Astrocyte (in vitro differentiated cells and primary cell): ENCODE measurements around the gene PAX8. TPM values are rescaled to one million over a fixed set of nuclear protein-coding genes. Genes with fewer than 3 reads are reported as not detected.

Source experiments
- DNase-seq: peaks from one replicate; pipeline ENCODE4 v3.0.0-alpha.2; 2010; ENCODE audit warnings: low read depth
- FAIRE-seq: peaks from 2 replicates; lab custom pipeline; 2011; peaks lifted over from hg19 to GRCh38; lab: Jason Lieb, UNC
- H2AFZ ChIP-seq: 2 replicates; pipeline ENCODE4 v1.6.0; 2012; ENCODE audit warnings: low read depth, low read length, inconsistent platforms
- H3K27ac ChIP-seq: 2 replicates; pipeline ENCODE4 v1.5.1; 2011; ENCODE audit warnings: low read depth, low read length, inconsistent platforms
- H3K27me3 ChIP-seq: 2 replicates; pipeline ENCODE4 v1.6.0; 2011; ENCODE audit warnings: low read length, inconsistent platforms; ENCODE audit not compliant: insufficient read depth
- H3K36me3 ChIP-seq: 2 replicates; pipeline ENCODE4 v1.5.1; 2011; ENCODE audit warnings: low read length, inconsistent platforms; ENCODE audit not compliant: insufficient read depth
- H3K4me1 ChIP-seq: 2 replicates; pipeline ENCODE4 v1.5.1; 2011; ENCODE audit warnings: low read length, inconsistent platforms; ENCODE audit not compliant: insufficient read depth
- H3K4me2 ChIP-seq: 2 replicates; pipeline ENCODE4 v1.6.0; 2012; ENCODE audit warnings: low read length, inconsistent platforms
- H3K4me3 ChIP-seq: 2 replicates; pipeline ENCODE4 v1.5.1; 2011; ENCODE audit warnings: low read depth, mild to moderate bottlenecking, low read length, inconsistent platforms; ENCODE audit not compliant: insufficient read depth
- H3K79me2 ChIP-seq: 2 replicates; pipeline ENCODE4 v1.6.0; 2012; ENCODE audit warnings: mild to moderate bottlenecking, low read length, inconsistent platforms; ENCODE audit not compliant: insufficient read depth
- H3K9ac ChIP-seq: 2 replicates; pipeline ENCODE4 v1.6.0; 2012; ENCODE audit warnings: mild to moderate bottlenecking, low read length, inconsistent platforms
- H3K9me3 ChIP-seq: 2 replicates; pipeline ENCODE4 v1.5.1; 2012; ENCODE audit warnings: low read depth, mild to moderate bottlenecking, low read length, inconsistent platforms; ENCODE audit not compliant: insufficient read depth
- H4K20me1 ChIP-seq: 2 replicates; pipeline ENCODE4 v1.6.0; 2012; ENCODE audit warnings: low read length, inconsistent platforms; ENCODE audit not compliant: insufficient read depth
- H3K27ac Mint-ChIP-seq: one replicate; pipeline ENCODE4 v1.8.0; 2021; ENCODE audit warnings: mild to moderate bottlenecking, mixed read lengths; ENCODE audit not compliant: unreplicated experiment
- H3K27me3 Mint-ChIP-seq: one replicate; pipeline ENCODE4 v1.8.0; 2021; ENCODE audit warnings: low read depth, mixed read lengths; ENCODE audit not compliant: unreplicated experiment
- H3K36me3 Mint-ChIP-seq: one replicate; pipeline ENCODE4 v1.8.0; 2021; ENCODE audit warnings: low read depth, mixed read lengths; ENCODE audit not compliant: unreplicated experiment
- H3K4me1 Mint-ChIP-seq: one replicate; pipeline ENCODE4 v1.8.0; 2021; ENCODE audit warnings: low read depth, mixed read lengths; ENCODE audit not compliant: unreplicated experiment
- H3K4me3 Mint-ChIP-seq: one replicate; pipeline ENCODE4 v1.8.0; 2021; ENCODE audit warnings: mild to moderate bottlenecking, moderate library complexity, mixed read lengths; ENCODE audit not compliant: unreplicated experiment
- H3K9me3 Mint-ChIP-seq: one replicate; pipeline ENCODE4 v1.8.0; 2021; ENCODE audit warnings: mild to moderate bottlenecking, mixed read lengths; ENCODE audit not compliant: unreplicated experiment
- EZH2 ChIP-seq: IDR thresholded peaks from 2 replicates; pipeline ENCODE4 v1.6.1; 2012; ENCODE audit warnings: mild to moderate bottlenecking, low read length, inconsistent platforms; ENCODE audit not compliant: insufficient read depth
- total RNA-seq: library from RNA; stranded (reverse); gene quantifications from 2 replicates; pipeline ENCODE4 v1.2.1, GENCODE V29; 2021
- TF ChIP-seq, protein P1 (sequence below): IDR thresholded peaks from 2 replicates; pipeline ENCODE4 v1.5.1; 2011; ENCODE audit warnings: low read depth, mild to moderate bottlenecking, inconsistent platforms, low read length, moderate library complexity; ENCODE audit not compliant: insufficient read depth

PAX8 gene
- total RNA-seq, 1 donor from 2014 or later, result 0.48 TPM

- H3K27ac Mint-ChIP-seq, result no peak overlapping the region
Observed at GRCh38 chr2:113178069-113178746, 100.5 kb downstream of the PAX8 start.

GRCh38 chr2:113176696-113177355, 101.9 kb downstream of the PAX8 start:
- Histone ChIP-seq H4K20me1 (no peaks in the 10 kb centered on the region), H3K9ac (no peak overlapping the region), H3K27me3 (no peaks in the 10 kb centered on the region), H3K4me3 (no peak overlapping the region), H3K4me2 (no peak overlapping the region), H3K4me1 (no peaks in the 10 kb centered on the region), H2AFZ (no peak overlapping the region), H3K36me3 (no peaks in the 10 kb centered on the region), H3K9me3 (no peaks in the 10 kb centered on the region), H3K27ac (no peak overlapping the region), H3K79me2 (no peaks in the 10 kb centered on the region)
- Mint-ChIP-seq H3K9me3 (no peaks in the 10 kb centered on the region), H3K36me3 (no peaks in the 10 kb centered on the region), H3K27me3 (peaks cover 19% of the 10 kb centered on the region), H3K4me1 (peaks cover 12% of the 10 kb centered on the region), H3K4me3 (no peak overlapping the region), H3K27ac (no peak overlapping the region)
- DNase-seq (no peak), FAIRE-seq (no peak)
- TF ChIP-seq, protein P1, sequence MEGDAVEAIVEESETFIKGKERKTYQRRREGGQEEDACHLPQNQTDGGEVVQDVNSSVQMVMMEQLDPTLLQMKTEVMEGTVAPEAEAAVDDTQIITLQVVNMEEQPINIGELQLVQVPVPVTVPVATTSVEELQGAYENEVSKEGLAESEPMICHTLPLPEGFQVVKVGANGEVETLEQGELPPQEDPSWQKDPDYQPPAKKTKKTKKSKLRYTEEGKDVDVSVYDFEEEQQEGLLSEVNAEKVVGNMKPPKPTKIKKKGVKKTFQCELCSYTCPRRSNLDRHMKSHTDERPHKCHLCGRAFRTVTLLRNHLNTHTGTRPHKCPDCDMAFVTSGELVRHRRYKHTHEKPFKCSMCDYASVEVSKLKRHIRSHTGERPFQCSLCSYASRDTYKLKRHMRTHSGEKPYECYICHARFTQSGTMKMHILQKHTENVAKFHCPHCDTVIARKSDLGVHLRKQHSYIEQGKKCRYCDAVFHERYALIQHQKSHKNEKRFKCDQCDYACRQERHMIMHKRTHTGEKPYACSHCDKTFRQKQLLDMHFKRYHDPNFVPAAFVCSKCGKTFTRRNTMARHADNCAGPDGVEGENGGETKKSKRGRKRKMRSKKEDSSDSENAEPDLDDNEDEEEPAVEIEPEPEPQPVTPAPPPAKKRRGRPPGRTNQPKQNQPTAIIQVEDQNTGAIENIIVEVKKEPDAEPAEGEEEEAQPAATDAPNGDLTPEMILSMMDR, result no peak
- no peak for TF ChIP-seq EZH2

More at GRCh38 chr2:113178069-113178746, 100.5 kb downstream of the PAX8 start:
- no peak for DNase-seq
- Mint-ChIP-seq H3K36me3 (no peaks in the 10 kb centered on the region), H3K4me3 (no peak overlapping the region), H3K9me3 (no peaks in the 10 kb centered on the region), H3K27me3 (peaks cover 22% of the 10 kb centered on the region), H3K4me1 (peaks cover 12% of the 10 kb centered on the region)
- H4K20me1 ChIP-seq, result no peaks in the 10 kb centered on the region
- H3K36me3 ChIP-seq, result no peaks in the 10 kb centered on the region
- TF ChIP-seq EZH2, result no peak
- TF ChIP-seq, protein P1, result no peak
- H3K27me3 ChIP-seq, result no peaks in the 10 kb centered on the region
- H3K4me1 ChIP-seq, result no peaks in the 10 kb centered on the region
- no peak overlapping the region for H3K4me2 ChIP-seq
- H3K79me2 ChIP-seq, result no peaks in the 10 kb centered on the region
- no peak overlapping the region for H3K27ac ChIP-seq
- H2AFZ ChIP-seq, result no peak overlapping the region
- H3K4me3 ChIP-seq, result no peak overlapping the region
- H3K9ac ChIP-seq, result no peak overlapping the region
- H3K9me3 ChIP-seq, result no peaks in the 10 kb centered on the region
- no peak for FAIRE-seq
